ENCODE measurements around the gene PPP2CA. TPM values are rescaled to one million over a fixed set of nuclear protein-coding genes. Genes with fewer than 3 reads are reported as not detected.

PPP2CA gene
- total and polyA plus RNA-seq, 9 of the 15 experiments (the other 6 are each of a cell fraction or from before 2014, with no cell fraction given) = 23.0 to 257 (median 109) TPM

DNA sequence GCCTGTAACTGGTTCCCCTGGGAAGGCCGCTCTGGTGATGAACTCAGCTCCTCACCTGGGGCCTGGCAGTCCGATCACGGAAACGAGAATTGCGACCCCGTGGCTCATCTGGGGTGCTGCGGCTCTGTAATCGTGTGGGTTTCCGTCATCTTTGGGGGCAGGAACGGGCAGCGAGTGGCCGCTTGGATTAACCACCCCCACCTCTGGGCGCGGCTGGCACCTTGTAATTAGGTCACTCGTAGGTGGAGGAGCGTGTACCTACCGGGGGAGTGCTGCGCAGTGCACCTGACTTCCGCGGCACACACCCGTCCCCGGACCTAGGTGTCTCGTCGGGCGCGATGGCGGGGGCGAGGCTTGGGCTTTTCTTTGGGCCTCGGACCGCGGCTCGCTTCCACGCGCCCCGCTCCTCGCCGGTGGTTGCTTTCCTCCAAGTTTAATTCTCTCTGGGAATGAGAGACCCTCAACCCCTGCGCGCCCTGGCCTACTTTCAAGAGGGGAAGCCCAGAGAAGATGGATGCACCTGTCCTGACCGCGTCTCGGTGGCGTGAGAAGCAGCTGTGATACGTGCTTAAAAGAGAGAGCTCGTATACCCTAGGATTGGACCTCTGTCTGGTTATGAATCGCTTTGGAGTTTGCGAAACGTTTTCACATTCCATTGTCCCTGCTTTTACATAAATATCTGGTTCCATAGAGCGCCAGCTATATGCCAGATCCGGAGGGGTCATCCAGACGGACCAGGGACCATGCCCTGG lies 744 bp upstream of the PPP2CA start (continued):
- TF ChIP-seq PRDM10 (IDR thresholded peaks at IDR 0.05; ENCODE audit: partially characterized antibody) (no peak), JUN (IDR thresholded peaks at IDR 0.05; ENCODE audit: borderline replicate concordance, low read depth, low read length) (no peak), JUN (CRISPR knock-in tag; IDR thresholded peaks at IDR 0.05; ENCODE audit: borderline replicate concordance) (no peak), CTBP1 (IDR thresholded peaks at IDR 0.05; ENCODE audit: borderline replicate concordance) (peak; percentile 18; the same call in 1 of the 2 replicates), NFE2 (IDR thresholded peaks at IDR 0.05; ENCODE audit: low read depth) (no peak), NFE2L1 (tag; IDR thresholded peaks at IDR 0.05; ENCODE audit: borderline replicate concordance, low read depth) (no peak), CBX1 (IDR thresholded peaks at IDR 0.05; ENCODE audit: low read depth) (no peak; the same call in none of the 2 replicates), TEAD4 (IDR thresholded peaks at IDR 0.05; ENCODE audit: low read length) (no peak), TEAD4 (CRISPR knock-in tag; IDR thresholded peaks at IDR 0.05; ENCODE audit: borderline replicate concordance) (no peak), ZSCAN29 (IDR thresholded peaks at IDR 0.05) (no peak), PPARD (CRISPR knock-in tag; IDR thresholded peaks at IDR 0.05) (no peak), PML (IDR thresholded peaks at IDR 0.05; ENCODE audit: low read length) (no peak; the same call in 1 of the 2 replicates), PRMT5 (CRISPR knock-in tag; IDR thresholded peaks at IDR 0.05) (no peak), ZNF143 (CRISPR knock-in tag; IDR thresholded peaks at IDR 0.05) (no peak), ETV5 (CRISPR knock-in tag; IDR thresholded peaks at IDR 0.05; ENCODE audit: low read depth) (no peak; the same call in 1 of the 2 replicates), ZBTB1 (CRISPR knock-in tag; IDR thresholded peaks at IDR 0.05; ENCODE audit: borderline replicate concordance, low read depth) (0 out of 2 replicates have a peak, but pooled peaks have one; percentile 31), MTA1 (IDR thresholded peaks at IDR 0.05; ENCODE audit: borderline replicate concordance) (no peak)
- TF ChIP-seq, protein P1, sequence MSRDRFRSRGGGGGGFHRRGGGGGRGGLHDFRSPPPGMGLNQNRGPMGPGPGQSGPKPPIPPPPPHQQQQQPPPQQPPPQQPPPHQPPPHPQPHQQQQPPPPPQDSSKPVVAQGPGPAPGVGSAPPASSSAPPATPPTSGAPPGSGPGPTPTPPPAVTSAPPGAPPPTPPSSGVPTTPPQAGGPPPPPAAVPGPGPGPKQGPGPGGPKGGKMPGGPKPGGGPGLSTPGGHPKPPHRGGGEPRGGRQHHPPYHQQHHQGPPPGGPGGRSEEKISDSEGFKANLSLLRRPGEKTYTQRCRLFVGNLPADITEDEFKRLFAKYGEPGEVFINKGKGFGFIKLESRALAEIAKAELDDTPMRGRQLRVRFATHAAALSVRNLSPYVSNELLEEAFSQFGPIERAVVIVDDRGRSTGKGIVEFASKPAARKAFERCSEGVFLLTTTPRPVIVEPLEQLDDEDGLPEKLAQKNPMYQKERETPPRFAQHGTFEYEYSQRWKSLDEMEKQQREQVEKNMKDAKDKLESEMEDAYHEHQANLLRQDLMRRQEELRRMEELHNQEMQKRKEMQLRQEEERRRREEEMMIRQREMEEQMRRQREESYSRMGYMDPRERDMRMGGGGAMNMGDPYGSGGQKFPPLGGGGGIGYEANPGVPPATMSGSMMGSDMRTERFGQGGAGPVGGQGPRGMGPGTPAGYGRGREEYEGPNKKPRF (IDR thresholded peaks at IDR 0.05; ENCODE audit: low read depth, low read length) = no peak
- TF ChIP-seq, protein P2, sequence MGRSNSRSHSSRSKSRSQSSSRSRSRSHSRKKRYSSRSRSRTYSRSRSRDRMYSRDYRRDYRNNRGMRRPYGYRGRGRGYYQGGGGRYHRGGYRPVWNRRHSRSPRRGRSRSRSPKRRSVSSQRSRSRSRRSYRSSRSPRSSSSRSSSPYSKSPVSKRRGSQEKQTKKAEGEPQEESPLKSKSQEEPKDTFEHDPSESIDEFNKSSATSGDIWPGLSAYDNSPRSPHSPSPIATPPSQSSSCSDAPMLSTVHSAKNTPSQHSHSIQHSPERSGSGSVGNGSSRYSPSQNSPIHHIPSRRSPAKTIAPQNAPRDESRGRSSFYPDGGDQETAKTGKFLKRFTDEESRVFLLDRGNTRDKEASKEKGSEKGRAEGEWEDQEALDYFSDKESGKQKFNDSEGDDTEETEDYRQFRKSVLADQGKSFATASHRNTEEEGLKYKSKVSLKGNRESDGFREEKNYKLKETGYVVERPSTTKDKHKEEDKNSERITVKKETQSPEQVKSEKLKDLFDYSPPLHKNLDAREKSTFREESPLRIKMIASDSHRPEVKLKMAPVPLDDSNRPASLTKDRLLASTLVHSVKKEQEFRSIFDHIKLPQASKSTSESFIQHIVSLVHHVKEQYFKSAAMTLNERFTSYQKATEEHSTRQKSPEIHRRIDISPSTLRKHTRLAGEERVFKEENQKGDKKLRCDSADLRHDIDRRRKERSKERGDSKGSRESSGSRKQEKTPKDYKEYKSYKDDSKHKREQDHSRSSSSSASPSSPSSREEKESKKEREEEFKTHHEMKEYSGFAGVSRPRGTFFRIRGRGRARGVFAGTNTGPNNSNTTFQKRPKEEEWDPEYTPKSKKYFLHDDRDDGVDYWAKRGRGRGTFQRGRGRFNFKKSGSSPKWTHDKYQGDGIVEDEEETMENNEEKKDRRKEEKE (IDR thresholded peaks at IDR 0.05; ENCODE audit: borderline replicate concordance in 1 of 2, control insufficient read depth in 1 of 2, low read depth in 2 of 2, low read length in 1 of 2) = no peak

Measured in K562 (cell line).